A673 (cell line): ENCODE data around the gene AMH. TPM values are rescaled to one million over a fixed set of nuclear protein-coding genes. Genes with fewer than 3 reads are reported as not detected.

Source experiments
- BruUV-seq: library from RNA; stranded (reverse); fragments of 400-500 nt; replicated peaks from 2 replicates; lab custom pipeline; 2021; lab: Mats Ljungman, UMichigan
- CTCF ChIA-PET: fragments of 300-600 bp; sonication (Branson Sonifier 250); formaldehyde crosslinking; loops from one replicate; lab custom pipeline; 2022; ENCODE audit warnings: antibody characterized with exemption; lab: Charles Lee
- POLR2A ChIA-PET: fragments of 300-600 bp; sonication (Branson Sonifier 250); formaldehyde crosslinking; loops from one replicate; lab custom pipeline; 2022; ENCODE audit warnings: antibody characterized with exemption; ENCODE audit not compliant: low non-redundant PET; lab: Charles Lee
- DNase-seq: peaks from one replicate; pipeline ENCODE4 v3.0.0-alpha.2; 2015; ENCODE audit warnings: low spot score
- H3K27ac ChIP-seq: fragments of 200-600 bp; sonication (generic); 2 replicates; pipeline ENCODE4 v1.5.1; 2016; ENCODE audit warnings: mixed run types, low read depth, mild to moderate bottlenecking, mixed read lengths, antibody characterized with exemption, low read length; ENCODE audit not compliant: poor library complexity, severe bottlenecking
- H3K27me3 ChIP-seq: fragments of 200-600 bp; sonication (generic); replicated peaks from 2 replicates; pipeline ENCODE4 v1.6.1; 2017; ENCODE audit warnings: mixed run types, low read depth, mild to moderate bottlenecking, mixed read lengths, antibody characterized with exemption, low read length; ENCODE audit not compliant: insufficient read depth, poor library complexity
- H3K36me3 ChIP-seq: fragments of 200-600 bp; sonication (generic); 2 replicates; pipeline ENCODE4 v1.6.1; 2016; ENCODE audit warnings: mixed run types, mild to moderate bottlenecking, mixed read lengths, antibody characterized with exemption, low read length; ENCODE audit not compliant: insufficient read depth, poor library complexity, severe bottlenecking
- H3K4me1 ChIP-seq: fragments of 200-600 bp; sonication (generic); 2 replicates; pipeline ENCODE4 v1.6.1; 2017; ENCODE audit warnings: mixed run types, mild to moderate bottlenecking, mixed read lengths, antibody characterized with exemption, low read length; ENCODE audit not compliant: insufficient read depth, poor library complexity, severe bottlenecking
- H3K4me3 ChIP-seq: fragments of 200-600 bp; sonication (generic); 2 replicates; pipeline ENCODE4 v1.5.1; 2016; ENCODE audit warnings: low read depth, mixed run types, mild to moderate bottlenecking, mixed read lengths, low read length; ENCODE audit not compliant: poor library complexity, severe bottlenecking
- H3K9me3 ChIP-seq: fragments of 200-600 bp; sonication (generic); 2 replicates; pipeline ENCODE4 v1.6.1; 2016; ENCODE audit warnings: mixed run types, low read depth, mild to moderate bottlenecking, mixed read lengths, antibody characterized with exemption, low read length; ENCODE audit not compliant: poor library complexity, severe bottlenecking
- CTCF ChIP-seq: fragments of 300-800, 200-600 bp; sonication (generic); conservative IDR thresholded peaks from 2 replicates; pipeline ENCODE4 v1.5.1; 2017; ENCODE audit warnings: low read depth, mild to moderate bottlenecking, antibody characterized with exemption, low read length, moderate library complexity, mixed read lengths
- EZH2 ChIP-seq: fragments of 200-600 bp; sonication (generic); IDR thresholded peaks from 2 replicates; pipeline ENCODE4 v1.6.1; 2017; ENCODE audit warnings: borderline replicate concordance, low read depth, mild to moderate bottlenecking, mixed read lengths, antibody characterized with exemption, low read length; ENCODE audit not compliant: poor library complexity, severe bottlenecking
- intact Hi-C: fragments of 100-400 bp; cut with micrococcal nuclease; formaldehyde crosslinking; loops from one replicate; pipeline ENCODE4 v1.10.0; 2022; ENCODE audit not compliant: unreplicated experiment
- total RNA-seq: library from RNA; stranded (reverse); gene quantifications from 2 replicates; pipeline ENCODE4 v1.2.3, GENCODE V29; 2021

AMH gene
- total RNA-seq, 1 experiment from 2014 or later = 16.3 TPM

GRCh38 chr19:2216361-2217225 lies 32.5 kb upstream of the AMH start:
- ChIA-PET CTCF (no interaction called here), POLR2A (interaction anchor here (1.2 kb wide), 1 partner anchor 13 kb away, joined by 4 read pairs; no protein-coding TSS in a partner anchor)
- no peak overlapping the region for H3K4me3 ChIP-seq
- no peaks in the 10 kb centered on the region for H3K27me3 ChIP-seq
- no TSS peak for BruUV-seq
- no peak overlapping the region for H3K27ac ChIP-seq
- no peak for DNase-seq
- TF ChIP-seq CTCF = no peak
- no peak for TF ChIP-seq EZH2
- intact Hi-C loops = no loop called here
- H3K4me1 ChIP-seq = no peaks in the 10 kb centered on the region
- H3K36me3 ChIP-seq = peaks cover 77% of the 10 kb centered on the region
- H3K9me3 ChIP-seq = no peaks in the 10 kb centered on the region

GRCh38 chr19:2217591-2217990 lies 31.5 kb upstream of the AMH start:
- ChIA-PET CTCF (no interaction called here), POLR2A (no interaction called here)
- Histone ChIP-seq H3K9me3 (no peaks in the 10 kb centered on the region), H3K27ac (no peak overlapping the region), H3K4me1 (no peaks in the 10 kb centered on the region), H3K36me3 (peaks cover 77% of the 10 kb centered on the region), H3K27me3 (no peaks in the 10 kb centered on the region), H3K4me3 (no peak overlapping the region)
- intact Hi-C loops = no loop called here
- TF ChIP-seq CTCF = no peak
- BruUV-seq = no TSS peak
- DNase-seq = no peak

- H3K27me3 ChIP-seq = no peaks in the 10 kb centered on the region
- DNase-seq = no peak
- H3K36me3 ChIP-seq = peaks cover 66% of the 10 kb centered on the region
- H3K27ac ChIP-seq = no peak overlapping the region
- CTCF ChIA-PET = no interaction called here
- BruUV-seq = no TSS peak
- intact Hi-C loops = no loop called here
- no peak overlapping the region for H3K4me3 ChIP-seq
- POLR2A ChIA-PET = no interaction called here
- no peaks in the 10 kb centered on the region for H3K4me1 ChIP-seq
- TF ChIP-seq CTCF = no peak
- TF ChIP-seq EZH2 = no peak
- H3K9me3 ChIP-seq = no peaks in the 10 kb centered on the region
Observed at GRCh38 chr19:2219726-2220125, 29.4 kb upstream of the AMH start.
